Nephron (organoid): Measurements from ENCODE around the gene ARGLU1.
A peak's percentile ranks its signal among the peaks of the same experiment; 100 is the strongest.

Source experiments
- H3K27ac Mint-ChIP-seq, 3 experiments: 2 replicates each; pipeline ENCODE4 v1.8.0; 2020; ENCODE audit warnings: mixed read lengths in 3 of 3, mild to moderate bottlenecking in 2 of 3, moderate library complexity in 1 of 3
- H3K27me3 Mint-ChIP-seq: 2 replicates; pipeline ENCODE4 v1.8.0; 2021; ENCODE audit warnings: low read depth, mild to moderate bottlenecking, moderate library complexity, mixed read lengths
- H3K36me3 Mint-ChIP-seq: 2 replicates; pipeline ENCODE4 v1.8.0; 2020; ENCODE audit warnings: low read depth, mixed read lengths
- H3K4me1 Mint-ChIP-seq: 2 replicates; pipeline ENCODE4 v1.8.0; 2020; ENCODE audit warnings: mixed read lengths
- H3K4me3 Mint-ChIP-seq, 3 experiments: 2 replicates each; pipeline ENCODE4 v1.8.0; 2020; ENCODE audit warnings: mild to moderate bottlenecking in 3 of 3, mixed read lengths in 3 of 3, moderate library complexity in 2 of 3
- H3K9me3 Mint-ChIP-seq: 2 replicates; pipeline ENCODE4 v1.8.0; 2020; ENCODE audit warnings: mixed read lengths
- TF ChIP-seq, protein P1 (sequence below), 3 experiments: fragments of 200-600 bp; sonication (generic); IDR thresholded peaks; one replicate each; pipeline ENCODE4 v1.5.0; 2021; ENCODE audit warnings: antibody characterized with exemption in 3 of 3; ENCODE audit not compliant: unreplicated experiment in 3 of 3

ARGLU1 gene

GRCh38 chr13:106597749-106598395 lies 29.9 kb upstream of the ARGLU1 start:
- peaks cover 34% of the 10 kb centered on the region for H3K4me1 Mint-ChIP-seq
- no peaks in the 10 kb centered on the region for H3K27me3 Mint-ChIP-seq
- H3K9me3 Mint-ChIP-seq, result no peaks in the 10 kb centered on the region
- no peak overlapping the region for H3K4me3 Mint-ChIP-seq
- TF ChIP-seq, protein P1, sequence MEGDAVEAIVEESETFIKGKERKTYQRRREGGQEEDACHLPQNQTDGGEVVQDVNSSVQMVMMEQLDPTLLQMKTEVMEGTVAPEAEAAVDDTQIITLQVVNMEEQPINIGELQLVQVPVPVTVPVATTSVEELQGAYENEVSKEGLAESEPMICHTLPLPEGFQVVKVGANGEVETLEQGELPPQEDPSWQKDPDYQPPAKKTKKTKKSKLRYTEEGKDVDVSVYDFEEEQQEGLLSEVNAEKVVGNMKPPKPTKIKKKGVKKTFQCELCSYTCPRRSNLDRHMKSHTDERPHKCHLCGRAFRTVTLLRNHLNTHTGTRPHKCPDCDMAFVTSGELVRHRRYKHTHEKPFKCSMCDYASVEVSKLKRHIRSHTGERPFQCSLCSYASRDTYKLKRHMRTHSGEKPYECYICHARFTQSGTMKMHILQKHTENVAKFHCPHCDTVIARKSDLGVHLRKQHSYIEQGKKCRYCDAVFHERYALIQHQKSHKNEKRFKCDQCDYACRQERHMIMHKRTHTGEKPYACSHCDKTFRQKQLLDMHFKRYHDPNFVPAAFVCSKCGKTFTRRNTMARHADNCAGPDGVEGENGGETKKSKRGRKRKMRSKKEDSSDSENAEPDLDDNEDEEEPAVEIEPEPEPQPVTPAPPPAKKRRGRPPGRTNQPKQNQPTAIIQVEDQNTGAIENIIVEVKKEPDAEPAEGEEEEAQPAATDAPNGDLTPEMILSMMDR (IDR thresholded peaks at IDR 0.05; ENCODE audit: unreplicated experiment in 3 of 3), result no peak
- H3K27ac Mint-ChIP-seq, result peak overlapping the region in 2 of 3 experiments; percentile 5 to 25
- H3K36me3 Mint-ChIP-seq, result no peaks in the 10 kb centered on the region

- Mint-ChIP-seq H3K36me3 (no peaks in the 10 kb centered on the region), H3K4me1 (peaks cover 34% of the 10 kb centered on the region), H3K27ac (peak overlapping the region in 2 of 3 experiments; percentile 77 to 94), H3K9me3 (no peaks in the 10 kb centered on the region), H3K4me3 (no peak overlapping the region), H3K27me3 (peaks cover under 1% of the 10 kb centered on the region)
- TF ChIP-seq, protein P1 (IDR thresholded peaks at IDR 0.05; ENCODE audit: unreplicated experiment in 3 of 3), result no peak
These were observed 29.2 kb upstream of the ARGLU1 start for GRCh38 chr13:106597186-106597585.

GRCh38 chr13:106596275-106596937 lies 28.5 kb upstream of the ARGLU1 start:
- TF ChIP-seq, protein P1 (IDR thresholded peaks at IDR 0.05; ENCODE audit: unreplicated experiment in 3 of 3), result no peak
- Mint-ChIP-seq H3K4me1 (peaks cover 34% of the 10 kb centered on the region), H3K27me3 (peaks cover 3% of the 10 kb centered on the region), H3K36me3 (no peaks in the 10 kb centered on the region), H3K4me3 (peak overlapping the region in 2 of 3 experiments; percentile 12 to 19), H3K9me3 (no peaks in the 10 kb centered on the region), H3K27ac (peak overlapping the region in 2 of 3 experiments; percentile 77 to 94)

DNA sequence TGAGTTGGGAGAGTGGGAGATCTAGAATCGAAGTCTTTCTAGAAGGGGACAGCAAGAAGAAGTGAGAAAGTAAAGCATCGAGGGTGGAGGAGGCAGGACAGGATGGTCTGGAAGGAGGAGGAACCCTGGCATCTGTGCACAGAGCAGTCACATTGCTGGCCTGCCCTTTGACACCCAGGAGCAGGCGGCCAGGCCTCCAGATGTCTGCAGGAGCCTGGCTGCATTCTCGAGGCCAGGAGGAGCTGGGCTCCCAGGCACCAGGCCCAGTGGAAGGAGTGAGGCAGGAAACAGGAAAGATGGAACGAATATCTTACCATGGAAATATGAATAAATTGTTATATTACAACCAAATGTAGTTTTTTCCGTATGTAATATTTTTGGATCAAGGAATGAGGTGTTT lies 27.7 kb upstream of the ARGLU1 start:
- Mint-ChIP-seq H3K4me1 (peaks cover 34% of the 10 kb centered on the region), H3K36me3 (no peaks in the 10 kb centered on the region), H3K27me3 (peaks cover 3% of the 10 kb centered on the region), H3K9me3 (no peaks in the 10 kb centered on the region), H3K4me3 (peak overlapping the region in 1 of 3 experiments; percentile 12), H3K27ac (peak overlapping the region in 2 of 3 experiments; percentile 77 to 94)
- TF ChIP-seq, protein P1 (IDR thresholded peaks at IDR 0.05; ENCODE audit: unreplicated experiment in 3 of 3), result no peak

- Mint-ChIP-seq H3K27ac (peak overlapping the region; percentile 7 to 94 (median 77)), H3K27me3 (peaks cover 3% of the 10 kb centered on the region), H3K4me3 (no peak overlapping the region), H3K4me1 (peaks cover 28% of the 10 kb centered on the region), H3K9me3 (no peaks in the 10 kb centered on the region), H3K36me3 (no peaks in the 10 kb centered on the region)
- TF ChIP-seq, protein P1 (IDR thresholded peaks at IDR 0.05; ENCODE audit: unreplicated experiment in 3 of 3), result no peak
These were observed 27.0 kb upstream of the ARGLU1 start for GRCh38 chr13:106594980-106595379.
